Nephron (organoid): ENCODE measurements around the gene URB2.
"Not testable (repeated sequence)": the region's sequence is repeated elsewhere in the genome, so short reads cannot be mapped to it uniquely, and the experiment has no call there.

Experiments used
- H3K27ac Mint-ChIP-seq, 3 experiments: 2 replicates each; pipeline ENCODE4 v1.8.0; 2020; ENCODE audit warnings: mixed read lengths in 3 of 3, mild to moderate bottlenecking in 2 of 3, moderate library complexity in 1 of 3
- H3K27me3 Mint-ChIP-seq: 2 replicates; pipeline ENCODE4 v1.8.0; 2021; ENCODE audit warnings: low read depth, mild to moderate bottlenecking, moderate library complexity, mixed read lengths
- H3K36me3 Mint-ChIP-seq: 2 replicates; pipeline ENCODE4 v1.8.0; 2020; ENCODE audit warnings: low read depth, mixed read lengths
- H3K4me1 Mint-ChIP-seq: 2 replicates; pipeline ENCODE4 v1.8.0; 2020; ENCODE audit warnings: mixed read lengths
- H3K4me3 Mint-ChIP-seq, 3 experiments: 2 replicates each; pipeline ENCODE4 v1.8.0; 2020; ENCODE audit warnings: mild to moderate bottlenecking in 3 of 3, mixed read lengths in 3 of 3, moderate library complexity in 2 of 3
- H3K9me3 Mint-ChIP-seq: 2 replicates; pipeline ENCODE4 v1.8.0; 2020; ENCODE audit warnings: mixed read lengths
- TF ChIP-seq, protein P1 (sequence below), 3 experiments: fragments of 200-600 bp; sonication (generic); IDR thresholded peaks; one replicate each; pipeline ENCODE4 v1.5.0; 2021; ENCODE audit warnings: antibody characterized with exemption in 3 of 3; ENCODE audit not compliant: unreplicated experiment in 3 of 3

Gene URB2

DNA sequence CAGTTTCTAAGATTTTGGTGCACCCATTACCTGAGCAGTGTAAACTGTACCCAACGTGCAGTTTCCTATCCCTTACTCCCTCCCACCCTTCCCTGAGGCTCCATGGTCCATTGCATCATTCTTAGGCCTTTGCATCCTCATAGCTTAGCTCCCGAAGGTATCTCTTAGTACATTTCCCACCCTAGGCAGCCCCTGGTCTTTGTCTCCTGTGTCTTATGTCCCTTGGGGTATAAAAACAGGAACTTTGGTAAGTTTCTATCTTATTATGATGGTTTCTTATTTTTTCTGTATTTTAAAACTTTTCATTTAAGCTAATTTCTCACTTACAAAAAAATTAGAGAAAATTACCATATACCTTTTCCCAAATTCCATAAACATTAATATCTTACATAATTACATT lies 78.1 kb downstream of the URB2 start:
- no peaks in the 10 kb centered on the region for H3K4me1 Mint-ChIP-seq
- no peak overlapping the region for H3K4me3 Mint-ChIP-seq
- H3K9me3 Mint-ChIP-seq: peaks cover 9% of the 10 kb centered on the region
- TF ChIP-seq, protein P1, sequence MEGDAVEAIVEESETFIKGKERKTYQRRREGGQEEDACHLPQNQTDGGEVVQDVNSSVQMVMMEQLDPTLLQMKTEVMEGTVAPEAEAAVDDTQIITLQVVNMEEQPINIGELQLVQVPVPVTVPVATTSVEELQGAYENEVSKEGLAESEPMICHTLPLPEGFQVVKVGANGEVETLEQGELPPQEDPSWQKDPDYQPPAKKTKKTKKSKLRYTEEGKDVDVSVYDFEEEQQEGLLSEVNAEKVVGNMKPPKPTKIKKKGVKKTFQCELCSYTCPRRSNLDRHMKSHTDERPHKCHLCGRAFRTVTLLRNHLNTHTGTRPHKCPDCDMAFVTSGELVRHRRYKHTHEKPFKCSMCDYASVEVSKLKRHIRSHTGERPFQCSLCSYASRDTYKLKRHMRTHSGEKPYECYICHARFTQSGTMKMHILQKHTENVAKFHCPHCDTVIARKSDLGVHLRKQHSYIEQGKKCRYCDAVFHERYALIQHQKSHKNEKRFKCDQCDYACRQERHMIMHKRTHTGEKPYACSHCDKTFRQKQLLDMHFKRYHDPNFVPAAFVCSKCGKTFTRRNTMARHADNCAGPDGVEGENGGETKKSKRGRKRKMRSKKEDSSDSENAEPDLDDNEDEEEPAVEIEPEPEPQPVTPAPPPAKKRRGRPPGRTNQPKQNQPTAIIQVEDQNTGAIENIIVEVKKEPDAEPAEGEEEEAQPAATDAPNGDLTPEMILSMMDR (IDR thresholded peaks at IDR 0.05; ENCODE audit: unreplicated experiment in 3 of 3): no peak
- H3K27ac Mint-ChIP-seq: no peak overlapping the region
- H3K27me3 Mint-ChIP-seq: no peaks in the 10 kb centered on the region
- no peaks in the 10 kb centered on the region for H3K36me3 Mint-ChIP-seq

DNA sequence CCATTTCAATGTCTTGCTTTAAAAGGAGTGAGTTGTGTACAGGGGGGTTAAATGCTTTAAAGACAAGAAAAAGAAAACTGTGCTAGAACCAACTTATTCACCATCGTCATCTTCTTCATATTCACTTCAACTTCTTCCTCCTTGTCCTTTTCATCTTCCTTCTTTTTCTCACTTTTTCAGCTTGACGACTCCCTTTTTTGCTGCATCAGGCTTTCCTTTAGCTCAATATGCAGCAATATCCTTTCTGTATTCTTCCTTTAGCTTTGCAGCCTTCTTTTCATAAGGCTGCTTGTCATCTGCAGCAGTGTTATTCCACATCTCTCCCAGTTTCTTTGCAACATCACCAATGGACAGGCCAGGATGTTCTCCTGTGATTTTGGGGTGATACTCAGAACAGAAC lies 79.1 kb downstream of the URB2 start:
- H3K4me3 Mint-ChIP-seq, H3K4me1 Mint-ChIP-seq, H3K27me3 Mint-ChIP-seq, H3K27ac Mint-ChIP-seq, H3K36me3 Mint-ChIP-seq: not testable (repeated sequence)
- H3K9me3 Mint-ChIP-seq: peaks cover 12% of the 10 kb centered on the region

DNA sequence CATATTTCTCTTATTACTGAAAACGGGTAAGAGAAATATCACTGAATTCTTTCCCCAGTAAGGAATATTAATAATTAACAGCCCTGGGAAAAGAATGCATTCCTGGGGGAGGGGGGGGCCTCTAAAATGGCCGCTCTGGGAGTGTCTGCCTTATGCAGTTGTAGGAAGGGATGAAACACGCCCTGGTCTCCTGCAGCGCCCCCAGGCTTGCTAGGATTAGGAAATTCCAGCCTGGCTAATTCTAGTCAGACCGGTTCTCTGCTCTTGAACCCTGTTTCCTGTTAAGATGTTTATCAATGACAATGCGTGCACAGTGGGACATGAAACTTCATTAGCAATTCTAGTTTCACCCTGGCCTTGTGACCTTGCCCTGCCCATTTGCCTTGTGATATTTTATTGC lies 81.1 kb downstream of the URB2 start:
- not testable (repeated sequence) for H3K27ac Mint-ChIP-seq, H3K4me1 Mint-ChIP-seq, H3K4me3 Mint-ChIP-seq, H3K27me3 Mint-ChIP-seq, H3K36me3 Mint-ChIP-seq
- peaks cover 17% of the 10 kb centered on the region for H3K9me3 Mint-ChIP-seq

DNA sequence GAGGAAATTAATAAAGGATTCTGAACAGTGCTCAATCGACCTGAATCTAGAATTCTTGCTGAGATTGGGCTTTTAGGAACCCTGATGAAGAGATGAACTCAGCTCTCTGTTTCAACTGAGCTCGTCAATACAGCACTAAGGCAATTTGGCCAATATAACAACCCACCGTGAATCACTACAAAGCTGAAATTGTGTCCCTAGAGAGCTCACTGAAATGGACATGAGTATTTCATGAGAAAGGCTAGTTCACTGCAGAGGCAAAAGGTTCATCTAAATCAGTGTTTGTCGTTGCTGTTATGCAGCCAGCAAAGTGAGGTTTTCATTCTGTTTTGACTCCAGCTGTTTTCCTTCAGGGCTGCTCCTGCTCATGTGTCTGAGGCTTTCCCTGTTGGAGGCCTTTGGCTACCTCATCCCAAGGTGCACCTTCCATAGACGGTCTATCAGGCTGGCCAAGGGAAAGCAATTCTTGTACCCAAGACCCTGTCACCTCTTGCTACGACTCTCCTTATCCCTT lies 83.5 kb downstream of the URB2 start:
- no peak overlapping the region for H3K4me3 Mint-ChIP-seq
- no peak overlapping the region for H3K27ac Mint-ChIP-seq
- no peaks in the 10 kb centered on the region for H3K27me3 Mint-ChIP-seq
- peaks cover 15% of the 10 kb centered on the region for H3K9me3 Mint-ChIP-seq
- TF ChIP-seq, protein P1 (IDR thresholded peaks at IDR 0.05; ENCODE audit: unreplicated experiment in 3 of 3): no peak
- peaks cover 5% of the 10 kb centered on the region for H3K4me1 Mint-ChIP-seq
- H3K36me3 Mint-ChIP-seq: no peaks in the 10 kb centered on the region
